Fibroblast of skin of left quadriceps (primary cell): Measurements from ENCODE around the gene HRH1.
A peak's percentile ranks its signal among the peaks of the same experiment; 100 is the strongest.
"Not testable (repeated sequence)": the region's sequence is repeated elsewhere in the genome, so short reads cannot be mapped to it uniquely, and the experiment has no call there.

Experiments used
- DNase-seq, 2 experiments: peaks; one replicate each; pipeline ENCODE4 v3.0.0-alpha.2; 2013; ENCODE audit warnings: low read depth in 2 of 2

The HRH1 gene

DNA sequence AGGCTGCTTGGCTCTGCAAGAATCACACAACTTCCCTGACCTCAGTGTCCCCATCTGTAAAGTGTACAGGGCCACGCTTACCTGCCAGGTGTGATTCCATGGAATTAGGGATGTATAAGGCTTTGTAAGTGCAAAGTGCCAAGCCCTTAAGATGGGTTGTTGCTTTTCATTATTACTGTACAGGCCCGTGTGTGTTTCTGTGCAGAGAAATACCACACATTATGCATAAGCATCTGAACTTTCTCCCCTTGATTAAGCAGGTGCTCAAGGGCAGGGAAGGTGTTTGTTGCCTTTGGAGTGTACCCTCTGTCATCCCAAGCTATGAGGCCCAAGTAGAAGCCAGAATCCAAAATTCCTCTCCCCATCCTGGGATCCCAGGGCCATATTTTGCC is 13.6 kb upstream of the HRH1 start:
- no peak for DNase-seq

DNA sequence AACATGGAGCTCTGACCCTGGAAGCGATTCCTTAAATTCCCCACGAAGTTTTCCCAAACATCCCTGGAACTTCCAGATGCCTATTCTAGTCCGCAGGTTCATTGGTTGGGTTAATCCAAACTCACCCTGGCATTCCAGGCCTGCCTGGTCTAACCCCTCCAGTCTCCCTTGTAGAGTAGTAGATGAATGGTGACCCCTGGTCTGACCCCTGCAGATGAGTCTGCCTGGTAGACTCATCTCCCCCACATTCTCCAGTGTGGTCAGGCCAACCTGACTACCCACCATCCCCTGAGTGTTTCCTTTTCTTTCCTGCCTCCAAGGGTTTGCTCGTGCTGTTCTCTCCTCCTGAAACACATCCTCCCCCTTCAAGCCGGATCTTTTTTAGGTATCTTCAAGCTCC is 10.8 kb upstream of the HRH1 start:
- DNase-seq, result no peak

DNA sequence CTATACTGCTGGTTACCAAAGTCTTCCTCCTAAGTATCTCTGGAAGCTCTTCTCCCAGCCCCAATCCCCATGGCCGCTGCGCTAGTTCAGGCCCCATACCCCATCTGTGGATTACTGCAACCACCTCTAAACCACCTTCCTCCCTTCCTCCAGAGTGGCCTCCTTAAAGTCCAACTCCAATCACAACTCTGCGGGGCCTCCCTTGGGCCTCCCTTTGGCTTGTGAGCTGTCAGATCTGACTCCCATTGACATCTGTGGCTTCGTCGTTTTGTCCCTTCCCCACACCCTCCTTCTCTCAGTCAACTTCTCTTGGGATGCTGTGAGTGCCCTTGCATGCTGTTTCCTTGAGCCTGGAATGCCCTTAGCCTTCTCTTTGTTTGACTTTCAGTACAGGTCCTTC is 9.3 kb upstream of the HRH1 start:
- no peak for DNase-seq

DNA sequence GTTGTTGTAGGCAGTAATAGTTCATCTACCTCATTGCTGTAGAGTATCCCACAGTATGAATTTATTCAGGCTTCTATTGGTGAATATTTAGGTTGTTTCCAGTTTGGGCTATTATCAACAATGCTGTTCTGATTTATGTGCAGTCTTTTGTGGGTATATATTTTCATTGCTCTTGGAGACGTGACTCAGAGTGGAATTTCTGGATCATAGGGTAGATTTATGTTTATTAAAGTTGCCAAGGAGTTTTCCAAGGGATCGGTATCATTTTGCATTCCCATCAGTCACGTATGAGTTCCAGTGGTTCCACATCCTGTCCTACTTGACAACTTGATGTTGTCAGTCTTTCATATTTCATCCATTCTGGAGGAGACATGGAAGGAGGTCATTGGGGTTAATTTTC is 8.4 kb upstream of the HRH1 start:
- peak; percentile 91 to 93 for DNase-seq

DNA sequence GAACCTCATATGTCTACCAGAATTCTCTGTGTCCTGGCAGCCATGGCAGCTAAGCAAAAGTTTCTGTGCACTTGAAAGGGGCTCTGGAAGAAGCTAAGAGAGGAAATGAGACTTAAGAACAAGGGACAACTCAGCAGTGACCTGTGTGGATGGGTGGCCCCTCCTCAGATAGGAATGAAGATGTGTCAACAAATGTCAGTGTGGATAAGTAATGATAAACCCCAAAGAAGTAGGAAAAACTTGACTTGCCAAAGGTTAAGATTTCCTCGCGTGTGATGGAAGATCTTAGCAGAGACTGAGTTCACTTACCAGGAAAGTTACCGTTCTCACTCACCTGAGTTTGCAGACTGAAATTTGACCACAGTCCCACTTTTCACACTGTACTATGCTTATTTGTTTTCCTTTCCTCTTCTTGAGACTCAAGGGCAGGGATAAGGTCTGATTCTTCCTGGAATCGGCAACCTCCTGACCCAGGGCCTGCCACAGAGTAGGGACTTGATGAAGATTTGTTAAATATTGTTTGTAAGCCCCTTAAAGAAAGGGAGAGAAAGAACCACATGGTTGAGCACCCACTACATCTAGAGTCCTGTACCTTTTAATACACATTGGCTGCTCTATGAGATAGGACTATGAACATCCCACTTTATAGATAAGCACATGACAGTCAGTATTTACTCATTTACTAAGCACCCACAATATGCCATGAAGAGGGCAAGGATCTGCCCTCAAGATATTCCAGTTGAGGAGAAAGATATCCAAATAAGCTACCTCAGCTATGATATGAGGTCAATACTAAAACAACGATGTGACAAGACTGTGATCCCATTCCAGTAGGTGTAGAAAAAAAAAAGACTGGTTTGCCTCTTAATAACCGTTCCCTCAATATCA is 7.3 kb upstream of the HRH1 start:
- no peak for DNase-seq

DNA sequence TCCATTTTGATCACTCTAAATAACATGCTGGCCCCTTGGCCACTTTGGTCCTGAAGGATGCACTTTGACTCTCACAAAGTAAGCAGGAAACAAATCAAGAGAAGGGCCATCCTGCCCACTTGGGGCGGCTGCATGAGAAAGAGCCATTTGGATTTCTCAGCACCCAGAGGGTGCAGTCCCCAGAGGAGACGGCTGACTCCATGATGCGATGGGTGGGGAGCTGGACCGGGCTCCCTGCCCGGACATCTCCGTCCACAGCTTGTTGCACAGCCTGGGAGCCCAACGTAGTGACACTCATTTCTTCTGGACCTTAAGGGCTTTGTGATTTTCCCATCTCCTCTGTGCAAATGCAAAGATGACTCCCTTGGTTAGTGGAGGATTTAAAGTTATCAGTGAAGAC is 4.0 kb upstream of the HRH1 start:
- no peak for DNase-seq

DNA sequence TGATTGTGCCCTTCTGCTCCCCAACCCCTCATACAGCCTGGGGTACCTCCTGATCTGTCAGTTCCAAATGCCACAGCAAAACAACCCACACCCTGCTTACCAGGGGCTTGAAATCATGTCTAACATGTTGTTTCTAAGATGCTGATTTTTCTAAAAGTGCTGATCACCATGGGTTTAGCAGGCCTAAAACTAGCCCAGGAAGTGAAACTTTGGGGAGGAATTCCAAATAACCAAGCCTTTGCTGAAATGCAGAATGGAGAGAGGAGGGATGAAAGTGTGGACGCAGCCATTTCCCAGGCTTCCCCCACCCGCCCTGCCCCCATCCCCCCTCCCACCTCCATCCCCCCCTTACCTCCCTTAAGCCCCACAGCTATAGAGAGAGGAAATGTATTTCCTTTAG is 2.0 kb upstream of the HRH1 start:
- DNase-seq, result no peak

DNA sequence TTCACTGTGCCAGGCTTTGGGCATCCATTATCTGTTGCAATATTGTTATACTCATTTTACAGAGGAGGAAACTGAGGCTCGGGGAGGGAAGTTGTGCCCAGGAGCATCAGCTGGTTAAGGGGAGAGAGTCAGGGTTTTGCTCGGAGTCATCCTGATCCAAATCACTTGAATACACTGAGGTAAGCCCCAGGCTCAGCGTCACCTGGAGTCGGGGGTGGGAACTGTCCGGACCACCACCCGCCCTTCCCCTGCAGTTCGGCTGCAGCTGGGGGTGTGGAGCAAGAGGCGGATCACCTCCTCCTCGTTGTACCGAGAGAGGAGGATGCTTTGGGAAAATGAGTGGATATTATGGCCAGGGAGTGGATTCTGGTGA is 646 bp downstream of the HRH1 start:
- DNase-seq, result no peak

DNA sequence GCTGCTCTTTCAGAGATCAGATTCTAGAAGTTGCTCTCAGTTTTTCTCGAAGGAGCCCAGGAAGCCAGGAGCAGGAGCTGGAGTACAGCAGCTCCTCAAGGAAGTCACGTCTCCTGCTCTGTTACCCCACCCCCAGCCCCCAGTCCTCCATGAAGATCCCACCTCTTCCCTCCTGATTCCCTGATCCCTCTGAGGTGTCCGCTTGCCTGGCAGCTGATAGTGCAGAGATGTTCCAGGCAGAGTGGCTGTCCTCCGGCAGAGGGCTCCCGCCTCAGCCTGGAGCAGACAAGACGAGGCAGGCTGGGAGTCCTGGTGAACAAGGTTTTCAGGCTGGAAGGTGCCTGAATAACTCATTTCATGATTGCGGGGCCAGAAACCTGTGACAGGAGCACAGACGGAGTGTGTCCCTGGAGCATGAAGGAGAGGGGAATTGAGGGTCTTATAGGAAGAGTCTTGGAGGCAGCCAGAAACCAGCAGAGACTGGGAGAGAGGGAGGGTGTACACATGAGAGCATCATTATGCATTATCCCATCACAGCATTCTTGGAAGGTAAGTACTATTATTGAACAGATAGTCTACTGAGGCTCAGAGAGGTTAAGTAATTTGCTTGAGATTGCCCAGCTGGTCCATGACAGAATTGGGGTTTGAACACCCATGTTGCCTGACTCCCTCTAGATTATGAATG is 1.2 kb downstream of the HRH1 start:
- DNase-seq, result peak; percentile 78 to 79

DNA sequence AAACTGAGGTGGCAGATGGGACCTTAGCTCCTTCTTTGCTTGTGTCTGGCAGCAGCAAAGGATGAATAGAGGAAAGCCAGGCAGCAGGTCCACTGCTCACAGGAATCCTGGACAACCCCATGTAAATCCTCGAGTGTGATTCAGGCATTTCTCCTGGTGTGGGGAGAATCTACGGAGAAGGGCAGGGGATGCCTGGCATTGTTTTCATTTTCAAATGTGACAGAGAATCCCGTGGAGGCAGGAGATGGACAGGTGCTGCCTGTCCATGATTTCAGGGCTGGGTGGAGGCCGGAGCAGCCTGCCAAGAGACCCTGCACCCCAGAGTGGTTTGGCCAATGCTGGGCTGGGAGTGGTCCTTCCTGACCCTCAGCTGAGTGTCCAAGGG is 1.7 kb downstream of the HRH1 start:
- DNase-seq, result no peak

DNA sequence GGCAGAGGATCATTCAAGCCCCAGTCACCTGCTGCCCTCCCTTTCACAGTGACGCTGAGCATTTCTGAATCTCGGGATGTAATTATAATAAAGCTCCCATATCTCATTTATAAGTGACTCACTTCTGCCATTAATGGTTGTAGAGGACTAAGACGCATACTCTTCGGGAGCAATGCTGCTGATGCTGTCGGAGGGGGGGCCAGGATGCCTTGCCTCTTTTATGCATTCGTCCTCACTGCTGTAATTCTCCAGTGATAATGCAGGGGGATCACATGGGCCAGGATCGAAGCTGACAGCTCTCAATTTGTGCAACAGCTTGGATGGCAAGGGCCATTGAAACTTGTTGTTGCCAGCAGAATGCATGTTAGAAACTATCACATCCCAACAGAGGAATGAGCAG is 3.1 kb downstream of the HRH1 start:
- no peak for DNase-seq

DNA sequence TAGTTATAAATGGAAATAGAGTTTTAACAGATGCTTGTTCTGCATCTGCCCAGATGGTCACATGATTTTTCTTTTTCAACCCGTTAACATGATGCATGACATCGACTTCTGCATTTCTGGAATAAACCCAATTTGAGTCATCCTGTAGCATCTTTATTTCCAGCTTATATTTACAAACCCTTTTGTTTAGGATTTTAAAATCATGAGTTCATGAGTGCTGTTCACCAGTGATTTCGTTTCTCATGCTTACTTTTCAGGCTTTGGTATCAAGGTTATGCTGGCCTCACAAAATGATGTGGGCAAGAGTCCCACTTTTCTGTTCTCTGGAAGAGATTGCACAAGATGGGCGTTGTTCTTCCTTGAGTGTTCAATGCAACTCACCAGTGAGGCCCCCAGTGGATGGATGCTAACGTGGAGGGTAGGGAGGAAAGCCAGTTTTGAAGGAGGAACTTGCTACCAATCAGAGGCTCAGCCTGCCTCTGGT is 5.2 kb downstream of the HRH1 start:
- peak; percentile 82 to 86 for DNase-seq

DNA sequence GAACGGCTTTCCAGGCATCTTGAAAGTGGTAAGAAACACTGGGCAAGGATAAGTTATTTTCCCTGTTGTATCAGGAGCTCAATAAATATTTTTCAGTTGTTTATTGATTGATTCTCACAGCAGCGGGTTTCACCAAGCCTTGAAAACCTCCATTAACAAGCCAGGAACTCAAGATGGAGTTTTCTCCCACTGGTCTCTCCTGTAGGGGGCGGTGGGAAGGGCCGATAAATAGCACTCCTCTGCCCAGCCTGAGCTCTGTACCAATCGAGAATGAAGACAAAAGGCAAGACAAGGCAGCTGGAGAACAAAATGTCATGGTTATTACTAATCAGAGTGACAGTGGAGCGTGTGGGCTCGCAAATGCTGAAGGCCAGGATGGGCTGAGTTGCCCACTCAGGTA is 7.4 kb downstream of the HRH1 start:
- no peak for DNase-seq

DNA sequence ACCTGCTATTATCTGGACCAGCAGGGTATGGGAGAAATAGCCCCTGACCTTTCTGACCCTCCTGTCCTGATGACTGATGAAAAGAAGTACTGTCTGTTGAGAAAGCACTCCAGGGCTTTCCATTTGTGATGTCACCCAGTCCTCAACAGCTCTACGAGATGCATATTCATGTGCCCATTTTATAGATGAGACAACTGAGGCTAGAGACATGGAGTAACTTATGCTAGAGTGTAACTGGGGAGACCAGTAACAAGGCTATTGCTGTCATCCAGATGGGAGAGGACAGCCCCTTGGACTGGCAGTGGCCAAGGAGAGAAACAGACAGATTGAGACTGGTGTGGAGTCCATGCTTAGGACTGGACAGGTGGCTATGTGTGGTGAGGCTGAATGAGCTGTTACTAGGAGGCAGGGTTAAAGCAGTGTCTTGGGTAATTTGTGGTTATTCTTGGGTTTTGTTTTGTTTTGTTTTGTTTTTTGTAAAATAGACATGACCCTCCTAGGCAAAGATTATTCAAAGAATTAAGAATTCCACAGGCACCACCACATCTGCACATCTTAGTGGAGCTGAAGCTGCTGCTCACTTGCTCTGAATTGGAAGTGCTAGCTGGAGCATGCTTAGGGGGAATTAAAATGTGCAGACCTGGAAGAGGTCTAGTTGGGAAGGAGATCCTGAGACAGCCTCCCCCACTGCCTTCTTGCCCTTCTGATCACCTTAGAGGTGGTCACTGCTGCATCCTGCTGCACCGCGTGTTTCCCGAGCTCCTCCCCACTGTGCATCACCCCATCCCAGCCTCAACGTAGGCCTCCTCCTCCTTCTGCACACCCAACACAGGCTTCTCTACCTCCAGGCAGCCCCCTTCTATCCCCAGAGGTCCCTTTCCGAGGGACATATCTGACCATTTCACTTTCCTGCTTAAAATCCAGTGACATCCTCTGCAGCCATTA is 8.4 kb downstream of the HRH1 start:
- no peak for DNase-seq

DNA sequence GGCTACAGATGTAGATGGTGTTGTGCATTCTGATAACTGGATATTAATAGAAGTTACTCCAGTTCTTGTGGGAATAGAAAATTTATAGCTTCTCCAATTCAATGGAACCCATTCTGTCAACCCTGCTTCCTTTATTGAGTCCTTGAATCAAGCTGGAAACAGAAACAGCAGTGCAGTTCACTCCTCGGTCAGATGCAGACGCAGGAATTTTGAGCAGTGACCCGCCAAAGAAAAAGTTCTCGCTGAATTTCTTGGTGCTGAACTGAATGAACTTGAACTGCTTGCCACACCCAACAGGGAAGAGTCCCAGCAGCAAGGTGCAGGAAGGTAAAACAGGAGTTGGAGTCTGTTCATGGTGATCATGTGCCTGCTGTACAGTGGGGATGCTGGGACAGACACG is 10.3 kb downstream of the HRH1 start:
- no peak for DNase-seq

DNA sequence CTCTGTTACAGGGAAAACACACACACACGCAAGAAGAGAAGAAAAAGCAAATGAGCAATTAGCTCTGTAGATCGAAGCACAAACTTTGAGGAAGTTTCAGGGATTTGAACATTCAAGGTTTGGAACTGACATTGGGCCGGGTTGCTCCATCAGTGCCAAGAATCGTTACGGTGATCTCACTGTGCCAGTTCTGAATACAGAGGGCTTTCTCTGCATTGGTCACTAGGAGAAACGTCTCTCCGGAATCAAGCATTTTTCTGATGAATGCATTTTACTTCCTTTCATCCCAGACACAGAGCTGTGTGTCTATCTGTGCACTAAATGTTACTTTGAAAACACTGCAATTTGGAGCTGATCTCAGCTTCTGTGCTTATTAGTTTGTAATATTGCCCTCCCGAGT is 11.2 kb downstream of the HRH1 start:
- no peak for DNase-seq

DNA sequence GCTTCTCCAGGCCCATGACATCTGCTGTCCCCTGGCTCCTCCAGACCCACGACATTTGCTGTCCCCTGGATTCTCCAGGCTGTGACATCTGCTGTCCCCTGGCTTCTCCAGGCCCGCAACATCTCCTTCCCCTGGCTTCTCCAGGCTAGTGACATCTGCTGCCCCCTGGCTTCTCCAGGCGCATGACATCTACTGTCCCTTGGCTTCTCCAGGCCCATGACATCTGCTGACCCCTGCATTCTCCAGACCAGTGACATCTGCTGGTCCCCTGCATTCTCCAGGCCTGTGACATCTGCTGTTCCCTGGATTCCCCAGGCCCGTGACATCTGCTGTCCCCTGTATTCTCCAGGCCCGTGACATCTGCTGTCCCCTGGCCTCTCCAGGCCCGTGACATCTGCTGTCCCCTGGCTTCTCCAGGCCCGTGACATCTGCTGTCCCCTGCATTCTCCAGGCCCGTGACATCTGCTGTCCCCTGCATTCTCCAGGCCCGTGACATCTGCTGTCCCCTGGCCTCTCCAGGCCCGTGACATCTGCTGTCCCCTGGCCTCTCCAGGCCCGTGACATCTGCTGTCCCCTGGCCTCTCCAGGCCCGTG is 12.6 kb downstream of the HRH1 start:
- DNase-seq, result not testable (repeated sequence)

DNA sequence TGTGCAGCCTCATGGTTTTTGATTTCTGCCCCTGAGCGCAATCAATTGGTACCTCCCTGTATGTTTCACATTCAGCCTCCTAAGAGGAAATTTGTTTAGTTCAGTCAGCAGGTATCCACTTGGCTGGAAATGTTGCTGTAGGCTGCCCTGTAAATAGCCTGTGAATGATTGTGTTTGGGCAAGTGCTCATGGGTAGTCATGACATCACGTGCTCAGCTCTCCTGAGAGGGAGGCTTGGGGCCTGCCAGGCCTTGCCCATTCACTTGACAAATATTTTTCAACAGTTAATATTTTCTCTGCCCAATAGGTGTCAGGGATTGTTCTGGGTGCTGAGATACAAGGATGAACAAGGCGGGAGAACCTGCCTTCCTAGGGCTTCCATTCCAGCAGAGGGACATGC is 13.3 kb downstream of the HRH1 start:
- DNase-seq, result no peak

DNA sequence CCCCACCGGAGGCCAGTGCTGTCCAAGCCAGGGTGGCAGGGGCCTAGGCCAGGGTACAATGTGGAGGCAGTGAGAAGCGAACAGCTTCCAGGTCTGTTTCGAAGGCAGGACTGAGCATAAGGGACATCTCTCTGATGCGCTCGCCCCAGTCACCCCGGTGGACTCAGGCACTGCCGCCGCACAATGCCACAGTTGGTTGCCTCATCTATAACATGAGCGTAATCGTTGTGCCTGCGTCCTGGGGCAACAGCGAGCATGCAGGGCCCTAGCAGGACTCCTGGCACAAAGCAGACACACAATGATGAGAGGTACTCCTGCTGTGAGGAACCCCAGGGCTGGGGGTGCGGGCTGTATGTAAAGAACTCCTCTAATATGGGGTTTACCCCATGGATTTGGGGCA is 14.1 kb downstream of the HRH1 start:
- DNase-seq, result no peak

DNA sequence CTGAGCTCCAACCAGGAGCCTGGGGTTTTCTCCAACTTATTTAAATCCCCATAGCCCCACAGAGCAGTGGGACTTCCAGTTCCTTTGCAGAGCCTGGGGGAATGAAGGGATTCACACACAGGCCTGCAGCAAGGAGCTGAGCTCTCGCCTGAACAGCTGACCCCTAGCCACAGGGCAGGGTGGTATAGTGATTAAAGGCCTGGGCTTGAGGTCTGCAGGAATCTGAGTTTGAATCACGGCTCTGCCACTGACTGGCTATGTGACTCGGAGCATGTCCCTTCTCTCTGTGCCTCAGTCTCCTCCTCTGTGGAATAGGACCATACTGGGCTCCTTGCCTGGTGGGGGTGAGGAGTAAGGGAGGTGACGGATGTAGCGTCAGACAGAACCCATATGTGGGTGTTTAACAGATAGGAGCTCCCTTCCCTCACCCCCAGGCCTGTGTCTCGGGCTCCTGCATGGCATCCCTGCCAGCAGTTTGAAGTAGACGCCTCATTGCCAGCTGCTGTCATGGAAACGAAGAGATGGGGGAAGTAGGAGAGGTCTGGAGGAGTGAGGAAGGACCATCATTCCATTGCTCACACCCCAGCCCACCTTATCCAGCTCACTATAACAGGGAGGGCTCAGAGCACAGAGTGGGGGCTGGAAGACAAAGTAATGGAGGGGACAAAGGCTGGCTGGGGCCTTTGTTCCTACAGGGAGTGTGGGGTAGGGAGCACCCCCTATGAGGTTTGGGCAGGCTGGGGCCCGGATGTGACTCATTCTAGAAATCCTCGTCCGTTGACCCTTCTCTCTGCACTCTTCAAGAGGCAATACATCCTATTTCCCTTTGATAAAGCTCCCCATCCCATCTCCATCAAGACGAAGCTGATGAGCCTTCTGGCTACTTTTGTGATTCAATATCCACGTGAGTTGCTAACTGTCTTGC is 14.8 kb downstream of the HRH1 start:
- DNase-seq, result no peak
